Tibial nerve (tissue), 4 donors: Measurements from ENCODE around the gene STAT1. TPM values are rescaled to one million over a fixed set of nuclear protein-coding genes. Genes with fewer than 3 reads are reported as not detected.

Experiments
- DNase-seq, 2 donors: peaks; one replicate each; pipeline ENCODE4 v3.0.0-alpha.2; 2019; ENCODE audit warnings: low spot score in 2 of 2
- H3K27ac ChIP-seq, 4 donors: fragments of 200-600 bp; sonication (generic) in 3 of 4; one replicate each; pipeline ENCODE4 v1.5.1; 2017 to 2019; ENCODE audit warnings: mild to moderate bottlenecking in 1 of 4
- H3K27me3 ChIP-seq, 2 donors: fragments of 200-600 bp; sonication (generic) in 1 of 2; one replicate each; pipeline versions ENCODE4 v1.5.1 to v1.6.0; 2017 to 2019
- H3K36me3 ChIP-seq, 3 donors: fragments of 200-600 bp; sonication (generic); one replicate each; pipeline ENCODE4 v1.5.1; 2018 to 2019
- H3K4me1 ChIP-seq, 4 donors: fragments of 200-600 bp; sonication (generic) in 3 of 4; one replicate each; pipeline ENCODE4 v1.5.1; 2017 to 2019
- H3K4me3 ChIP-seq, 4 donors: fragments of 200-600 bp; sonication (generic) in 3 of 4; one replicate each; pipeline ENCODE4 v1.5.1; 2017 to 2019; ENCODE audit warnings: mild to moderate bottlenecking in 1 of 4, moderate library complexity in 1 of 4
- H3K9me3 ChIP-seq, 4 donors: fragments of 200-600 bp; sonication (generic) in 3 of 4; one replicate each; pipeline ENCODE4 v1.5.1; 2017 to 2019
- CTCF ChIP-seq, 5 experiments: fragments of 200-600 bp in 3 of 5; fragments of 450-650 bp in 2 of 5; sonication (generic) in 3 of 5; IDR thresholded peaks; one replicate each; pipeline ENCODE4 v1.5.1; 2016 to 2019; ENCODE audit warnings: antibody characterized with exemption in 5 of 5, mild to moderate bottlenecking in 3 of 5, moderate library complexity in 2 of 5
- EP300 ChIP-seq, 2 donors: sonication (generic); formaldehyde crosslinking; IDR thresholded peaks; one replicate each; pipeline ENCODE4 v1.6.1; 2017; ENCODE audit warnings: antibody characterized with exemption in 2 of 2, mild to moderate bottlenecking in 1 of 2
- POLR2A ChIP-seq, 2 donors: fragments of 450-650 bp; IDR thresholded peaks; one replicate each; pipeline ENCODE4 v1.6.1; 2017; ENCODE audit warnings: antibody characterized with exemption in 2 of 2, mild to moderate bottlenecking in 2 of 2, moderate library complexity in 2 of 2
- WGBS, 2 donors: methylation state at CpG; one replicate each; pipeline ENCODE4 v1.1.5; 2018; 5-methylcytosine and 5-hydroxymethylcytosine counted together
- total RNA-seq, 4 donors: library from RNA; depleted of rRNA; stranded (reverse); fragments of >200 nt; gene quantifications; one replicate each; pipeline ENCODE4 v1.1.0, GENCODE V29; 2016

The STAT1 gene
- total RNA-seq, 4 donors from 2014 or later = 40.2 to 73.9 (median 65.6) TPM

- Histone ChIP-seq H3K36me3 (no peaks in the 10 kb centered on the region), H3K4me3 (no peak overlapping the region), H3K4me1 (peaks cover 0 to 27% (median 15%) of the 10 kb centered on the region in 4 donors), H3K9me3 (no peaks in the 10 kb centered on the region), H3K27me3 (no peaks in the 10 kb centered on the region), H3K27ac (peak overlapping the region in 2 of 4 donors; percentile 2 to 65)
- no peak for TF ChIP-seq POLR2A (IDR thresholded peaks at IDR 0.05)
- TF ChIP-seq CTCF (IDR thresholded peaks at IDR 0.05) = no peak
- no peak for TF ChIP-seq EP300 (IDR thresholded peaks at IDR 0.05)
- WGBS, 2 donors = 0 to 16% methylated on average over 1 of the region's 1 CpG
- DNase-seq = no peak
These were observed 66.8 kb downstream of the STAT1 start for GRCh38 chr2:190947141-190947540.

- no peak overlapping the region for H3K27ac ChIP-seq
- no peaks in the 10 kb centered on the region for H3K36me3 ChIP-seq
- no peaks in the 10 kb centered on the region for H3K9me3 ChIP-seq
- no peaks in the 10 kb centered on the region for H3K27me3 ChIP-seq
- DNase-seq = no peak
- 60 to 63% methylated on average over 2 of the region's 2 CpGs for WGBS, 2 donors
- H3K4me1 ChIP-seq = peaks cover 0 to 39% (median 13%) of the 10 kb centered on the region in 4 donors
- H3K4me3 ChIP-seq = no peak overlapping the region
- TF ChIP-seq EP300 (IDR thresholded peaks at IDR 0.05) (no peak), POLR2A (IDR thresholded peaks at IDR 0.05) (no peak), CTCF (IDR thresholded peaks at IDR 0.05) (no peak)
These were observed 70.3 kb downstream of the STAT1 start for GRCh38 chr2:190943706-190944105.

- Histone ChIP-seq H3K9me3 (no peaks in the 10 kb centered on the region), H3K27ac (no peak overlapping the region), H3K36me3 (no peaks in the 10 kb centered on the region), H3K4me3 (no peak overlapping the region), H3K27me3 (no peaks in the 10 kb centered on the region), H3K4me1 (peaks cover 0 to 35% (median 10%) of the 10 kb centered on the region in 4 donors)
- TF ChIP-seq EP300 (IDR thresholded peaks at IDR 0.05) = no peak
- TF ChIP-seq CTCF (IDR thresholded peaks at IDR 0.05) = no peak
- WGBS, 2 donors = 96 to 98% methylated on average over 2 of the region's 2 CpGs
- DNase-seq = no peak
These were observed 71.3 kb downstream of the STAT1 start for GRCh38 chr2:190942697-190943096.

- 97% methylated on average over 2 of the region's 2 CpGs for WGBS, 2 donors
- TF ChIP-seq CTCF (IDR thresholded peaks at IDR 0.05) (no peak), POLR2A (IDR thresholded peaks at IDR 0.05) (no peak), EP300 (IDR thresholded peaks at IDR 0.05) (no peak)
- Histone ChIP-seq H3K27ac (no peak overlapping the region), H3K4me3 (no peak overlapping the region), H3K4me1 (peaks cover 0 to 30% (median 4%) of the 10 kb centered on the region in 4 donors), H3K27me3 (no peaks in the 10 kb centered on the region), H3K9me3 (no peaks in the 10 kb centered on the region), H3K36me3 (no peaks in the 10 kb centered on the region)
- DNase-seq = no peak
These were observed 72.4 kb downstream of the STAT1 start for GRCh38 chr2:190941571-190941970.

GRCh38 chr2:190940454-190940853 lies 73.5 kb downstream of the STAT1 start:
- H3K9me3 ChIP-seq = no peaks in the 10 kb centered on the region
- peak overlapping the region in 1 of 4 donors; percentile 8 for H3K27ac ChIP-seq
- 35 to 48% methylated on average over 1 of the region's 1 CpG for WGBS, 2 donors
- peaks cover 0 to 33% (median 4%) of the 10 kb centered on the region in 4 donors for H3K4me1 ChIP-seq
- no peak overlapping the region for H3K4me3 ChIP-seq
- TF ChIP-seq EP300 (IDR thresholded peaks at IDR 0.05) (no peak), CTCF (IDR thresholded peaks at IDR 0.05) (no peak), POLR2A (IDR thresholded peaks at IDR 0.05) (no peak)
- no peaks in the 10 kb centered on the region for H3K36me3 ChIP-seq
- H3K27me3 ChIP-seq = no peaks in the 10 kb centered on the region
- no peak for DNase-seq
